Uterus (tissue), 4 donors: ENCODE data around the gene CCSER1. TPM values are rescaled to one million over a fixed set of nuclear protein-coding genes. Genes with fewer than 3 reads are reported as not detected.

Experiments
- DNase-seq, 2 donors: peaks; one replicate each; pipeline ENCODE4 v3.0.0-alpha.2; 2019 to 2020
- H3K27ac ChIP-seq, 2 donors: fragments of 200-600 bp; sonication (generic); 1 replicate in 1 of 2; 2 replicates in 1 of 2; pipeline ENCODE4 v1.5.1; 2016 to 2018
- H3K27me3 ChIP-seq, 2 donors: fragments of 200-600 bp; sonication (generic); one replicate each; pipeline ENCODE4 v1.5.1; 2018 to 2019; ENCODE audit warnings: control low read depth in 1 of 2
- H3K36me3 ChIP-seq, 2 donors: fragments of 200-600 bp; sonication (generic); one replicate each; pipeline ENCODE4 v1.5.1; 2019; ENCODE audit warnings: control low read depth in 1 of 2
- H3K4me1 ChIP-seq, 2 donors: fragments of 200-600 bp; sonication (generic); one replicate each; pipeline ENCODE4 v1.5.1; 2018 to 2019; ENCODE audit warnings: control low read depth in 1 of 2
- H3K4me3 ChIP-seq, 2 donors: fragments of 200-600 bp; sonication (generic); 1 replicate in 1 of 2; 2 replicates in 1 of 2; pipeline ENCODE4 v1.5.1; 2018 to 2019; ENCODE audit warnings: mild to moderate bottlenecking in 1 of 2
- H3K9me3 ChIP-seq, 2 donors: fragments of 200-600 bp; sonication (generic); one replicate each; pipeline ENCODE4 v1.5.1; 2019; ENCODE audit warnings: control low read depth in 1 of 2
- POLR2A ChIP-seq, 2 donors: fragments of 450-650 bp; IDR thresholded peaks; one replicate each; pipeline ENCODE4 v1.6.1; 2016; ENCODE audit warnings: antibody characterized with exemption in 2 of 2, mild to moderate bottlenecking in 1 of 2, moderate library complexity in 1 of 2
- intact Hi-C: fragments of 100-400 bp; cut with DNase I; formaldehyde crosslinking; loops from one replicate; pipeline ENCODE4 v1.15.1; 2023; ENCODE audit warnings: low total_unique reads
- total RNA-seq, 4 donors: library from RNA; depleted of rRNA in 3 of 4; stranded (reverse); fragments of >200 nt in 3 of 4; gene quantifications; one replicate each; pipeline versions ENCODE4 v1.1.0 to v1.2.4, GENCODE V29; 2014 to 2023
- TF ChIP-seq, protein P1 (sequence below), 4 experiments: fragments of 200-600 bp in 2 of 4; fragments of 450-650 bp in 2 of 4; sonication (generic) in 2 of 4; IDR thresholded peaks; one replicate each; pipeline ENCODE4 v1.5.1; 2016 to 2019; ENCODE audit warnings: antibody characterized with exemption in 4 of 4, mild to moderate bottlenecking in 2 of 4, moderate library complexity in 1 of 4
- donor health status: DM: yes; HTN: yes; CAD: no.

Gene CCSER1
- total RNA-seq, 4 donors from 2014 or later: 2.8 to 54.7 (median 11.9) TPM

DNA sequence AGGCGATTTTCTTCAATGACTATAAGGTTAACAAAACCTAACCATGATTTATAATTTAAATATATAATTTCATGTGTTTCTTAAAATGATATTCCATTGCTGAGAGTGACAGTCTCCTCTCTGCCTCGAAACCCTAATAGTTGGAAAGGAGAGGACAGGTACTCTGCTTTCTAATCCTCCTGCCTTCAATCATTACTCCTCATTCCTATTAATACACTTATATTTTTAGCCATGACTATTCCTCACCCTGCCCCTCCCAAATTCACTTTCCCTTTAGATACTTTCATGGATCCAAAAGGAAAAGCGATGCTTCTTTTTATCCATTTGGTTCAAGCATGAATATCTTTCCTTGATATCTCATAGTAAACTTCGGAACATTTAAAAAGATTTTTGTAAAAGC, 418.2 kb downstream of the CCSER1 start:
- TF ChIP-seq POLR2A (IDR thresholded peaks at IDR 0.05): no peak
- TF ChIP-seq, protein P1, sequence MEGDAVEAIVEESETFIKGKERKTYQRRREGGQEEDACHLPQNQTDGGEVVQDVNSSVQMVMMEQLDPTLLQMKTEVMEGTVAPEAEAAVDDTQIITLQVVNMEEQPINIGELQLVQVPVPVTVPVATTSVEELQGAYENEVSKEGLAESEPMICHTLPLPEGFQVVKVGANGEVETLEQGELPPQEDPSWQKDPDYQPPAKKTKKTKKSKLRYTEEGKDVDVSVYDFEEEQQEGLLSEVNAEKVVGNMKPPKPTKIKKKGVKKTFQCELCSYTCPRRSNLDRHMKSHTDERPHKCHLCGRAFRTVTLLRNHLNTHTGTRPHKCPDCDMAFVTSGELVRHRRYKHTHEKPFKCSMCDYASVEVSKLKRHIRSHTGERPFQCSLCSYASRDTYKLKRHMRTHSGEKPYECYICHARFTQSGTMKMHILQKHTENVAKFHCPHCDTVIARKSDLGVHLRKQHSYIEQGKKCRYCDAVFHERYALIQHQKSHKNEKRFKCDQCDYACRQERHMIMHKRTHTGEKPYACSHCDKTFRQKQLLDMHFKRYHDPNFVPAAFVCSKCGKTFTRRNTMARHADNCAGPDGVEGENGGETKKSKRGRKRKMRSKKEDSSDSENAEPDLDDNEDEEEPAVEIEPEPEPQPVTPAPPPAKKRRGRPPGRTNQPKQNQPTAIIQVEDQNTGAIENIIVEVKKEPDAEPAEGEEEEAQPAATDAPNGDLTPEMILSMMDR (IDR thresholded peaks at IDR 0.05): no peak
- Histone ChIP-seq H3K27ac (no peak overlapping the region), H3K4me3 (no peak overlapping the region), H3K4me1 (no peaks in the 10 kb centered on the region), H3K27me3 (no peaks in the 10 kb centered on the region), H3K9me3 (no peaks in the 10 kb centered on the region), H3K36me3 (no peaks in the 10 kb centered on the region)
- intact Hi-C loops: no loop called here
- no peak for DNase-seq

DNA sequence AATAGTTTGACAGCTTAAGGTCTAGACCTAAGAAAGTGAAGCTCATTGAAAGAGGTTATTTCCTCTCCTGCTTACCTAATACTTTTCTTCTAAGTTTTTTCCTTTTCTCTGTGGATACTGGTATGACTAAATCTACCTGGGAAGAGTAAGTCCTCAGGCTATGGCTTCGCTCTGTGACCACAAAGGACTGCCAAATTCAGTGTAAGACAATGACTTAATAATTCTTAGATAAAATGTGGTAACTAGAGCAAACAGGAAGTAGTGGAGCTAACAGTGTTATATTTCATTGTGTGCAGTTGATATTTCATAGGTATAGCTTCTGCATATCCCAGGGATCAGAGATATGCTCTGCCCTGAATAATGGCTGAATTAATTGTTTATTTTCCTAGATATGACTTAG, 418.9 kb downstream of the CCSER1 start:
- H3K4me1 ChIP-seq: no peaks in the 10 kb centered on the region
- H3K36me3 ChIP-seq: no peaks in the 10 kb centered on the region
- H3K9me3 ChIP-seq: no peaks in the 10 kb centered on the region
- no peak overlapping the region for H3K27ac ChIP-seq
- DNase-seq: no peak
- no peak overlapping the region for H3K4me3 ChIP-seq
- TF ChIP-seq, protein P1 (IDR thresholded peaks at IDR 0.05): no peak
- TF ChIP-seq POLR2A (IDR thresholded peaks at IDR 0.05): no peak
- intact Hi-C loops: no loop called here
- H3K27me3 ChIP-seq: no peaks in the 10 kb centered on the region

DNA sequence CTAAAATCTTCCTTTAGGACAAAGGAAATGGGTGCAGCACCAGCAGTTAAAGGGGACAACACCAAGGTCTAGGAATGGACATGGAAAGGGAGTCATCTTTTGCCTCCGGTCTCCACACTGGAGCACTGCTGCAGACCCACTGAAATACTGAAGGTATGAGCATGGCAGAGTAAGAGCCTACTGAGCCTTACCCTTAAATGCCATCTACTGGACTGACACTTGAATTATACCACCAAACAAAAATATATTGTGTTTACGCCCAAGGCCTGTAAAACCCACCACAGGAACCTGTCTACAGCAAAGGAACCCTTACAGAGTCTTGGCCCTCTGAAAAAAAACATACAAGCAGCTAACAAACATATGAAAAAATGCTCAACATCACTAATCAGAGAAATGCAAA, 443.4 kb downstream of the CCSER1 start:
- H3K9me3 ChIP-seq: no peaks in the 10 kb centered on the region
- no peaks in the 10 kb centered on the region for H3K36me3 ChIP-seq
- H3K27me3 ChIP-seq: no peaks in the 10 kb centered on the region
- no peak for DNase-seq
- TF ChIP-seq, protein P1 (IDR thresholded peaks at IDR 0.05): no peak
- TF ChIP-seq POLR2A (IDR thresholded peaks at IDR 0.05): no peak
- no peaks in the 10 kb centered on the region for H3K4me1 ChIP-seq
- H3K4me3 ChIP-seq: no peak overlapping the region
- intact Hi-C loops: no loop called here
- no peak overlapping the region for H3K27ac ChIP-seq

DNA sequence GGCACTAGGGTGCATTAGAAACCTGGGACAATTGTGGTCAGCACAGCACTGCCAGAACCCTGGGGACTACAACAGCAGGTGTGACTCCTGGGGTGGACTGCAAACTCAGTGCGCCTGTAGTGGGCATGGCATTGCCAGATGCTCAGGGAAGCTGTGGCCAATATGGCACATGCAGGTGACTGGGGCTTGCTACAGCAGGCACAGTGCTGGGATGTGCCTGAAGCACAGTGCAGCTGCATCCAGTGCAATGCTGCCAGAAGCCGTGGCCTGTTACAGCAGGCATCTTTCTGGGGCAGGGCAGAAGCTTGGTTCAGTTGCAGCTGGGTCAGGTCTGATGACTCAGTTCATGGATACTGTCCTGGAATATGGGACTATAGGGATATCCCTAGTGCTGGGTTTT, 445.8 kb downstream of the CCSER1 start:
- no peaks in the 10 kb centered on the region for H3K4me1 ChIP-seq
- H3K9me3 ChIP-seq: no peaks in the 10 kb centered on the region
- H3K36me3 ChIP-seq: no peaks in the 10 kb centered on the region
- no peaks in the 10 kb centered on the region for H3K27me3 ChIP-seq
- TF ChIP-seq, protein P1 (IDR thresholded peaks at IDR 0.05): no peak
- no peak for TF ChIP-seq POLR2A (IDR thresholded peaks at IDR 0.05)
- no peak overlapping the region for H3K27ac ChIP-seq
- intact Hi-C loops: no loop called here
- DNase-seq: no peak
- H3K4me3 ChIP-seq: no peak overlapping the region

DNA sequence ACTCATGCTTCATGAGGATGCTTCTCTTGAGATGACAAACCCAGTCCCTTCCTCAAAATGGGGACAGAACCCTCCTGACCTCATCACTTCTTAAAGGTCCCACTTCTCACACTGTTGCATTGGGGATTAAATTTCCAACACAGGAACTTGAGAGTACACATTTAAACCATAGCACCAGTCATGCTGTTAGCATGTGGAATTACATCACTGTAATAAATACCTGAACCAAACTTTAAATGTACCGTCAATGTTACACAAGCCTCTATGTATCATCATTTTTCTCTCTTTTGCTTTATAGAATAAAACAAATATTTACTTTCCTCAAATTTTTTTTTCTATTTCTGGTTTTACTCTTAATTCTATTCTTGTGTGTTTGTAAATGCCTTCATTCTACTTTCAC, 448.2 kb downstream of the CCSER1 start:
- TF ChIP-seq POLR2A (IDR thresholded peaks at IDR 0.05): no peak
- TF ChIP-seq, protein P1 (IDR thresholded peaks at IDR 0.05): no peak
- H3K36me3 ChIP-seq: no peaks in the 10 kb centered on the region
- intact Hi-C loops: no loop called here
- H3K9me3 ChIP-seq: no peaks in the 10 kb centered on the region
- H3K27ac ChIP-seq: no peak overlapping the region
- no peaks in the 10 kb centered on the region for H3K4me1 ChIP-seq
- H3K27me3 ChIP-seq: no peaks in the 10 kb centered on the region
- no peak for DNase-seq
- H3K4me3 ChIP-seq: no peak overlapping the region
